ENCODE data around the gene PGBD4.
A peak's percentile ranks its signal among the peaks of the same experiment; 100 is the strongest.

Gene PGBD4

GRCh38 chr15:34154725-34155204, 52.9 kb downstream of the PGBD4 start:
- no peak overlapping the region for H3K4me3 ChIP-seq (ENCODE audit: low read depth, low read length)
- peak; percentile 17 for DNase-seq (ENCODE audit: low read depth)
- TF ChIP-seq POLR2A (IDR thresholded peaks at IDR 0.05; ENCODE audit: extremely low read depth, insufficient read length) (no peak), CTCF (IDR thresholded peaks at IDR 0.05; ENCODE audit: low read depth, low read length) (no peak), MAX (IDR thresholded peaks at IDR 0.05; ENCODE audit: low read depth, low read length) (no peak), MYC (IDR thresholded peaks at IDR 0.05; ENCODE audit: low read depth, low read length) (no peak)

GRCh38 chr15:34155859-34156258, 54.0 kb downstream of the PGBD4 start:
- no peak for DNase-seq (ENCODE audit: low read depth)

More at GRCh38 chr15:34155859-34156258, 54.0 kb downstream of the PGBD4 start:
- TF ChIP-seq CTCF (IDR thresholded peaks at IDR 0.05; ENCODE audit: low read depth, low read length) (no peak), MYC (IDR thresholded peaks at IDR 0.05; ENCODE audit: low read depth, low read length) (no peak), POLR2A (IDR thresholded peaks at IDR 0.05; ENCODE audit: extremely low read depth, insufficient read length) (no peak), MAX (IDR thresholded peaks at IDR 0.05; ENCODE audit: low read depth, low read length) (no peak)
- no peak overlapping the region for H3K4me3 ChIP-seq (ENCODE audit: low read depth, low read length)

Measured in NB4 (cell line).